Stimulated activated CD8-positive, alpha-beta memory T cell treated with anti-CD3 and anti-CD28 coated beads, Interleukin-2, amount 100 ng/mL, for 1 hour (primary cell): ENCODE data around the gene PKLR.
"Not testable (repeated sequence)": the region's sequence is repeated elsewhere in the genome, so short reads cannot be mapped to it uniquely, and the experiment has no call there.

Experiments
- DNase-seq, 2 donors: peaks; one replicate each; pipeline ENCODE4 v3.0.0-alpha.2; 2020; ENCODE audit warnings: low read depth in 2 of 2

Gene PKLR

GRCh38 chr1:155301342-155301841 lies at the start of gene PKLR:
PKLR (minus strand) TSS chr1:155301438; CDS start chr1:155301395, 43 bp downstream.
- no peak for DNase-seq

- DNase-seq = no peak
These were observed 41.6 kb upstream of the PKLR start for GRCh38 chr1:155342842-155343241.

GRCh38 chr1:155339515-155340097 lies 38.4 kb upstream of the PKLR start:
- no peak for DNase-seq

GRCh38 chr1:155334962-155335361 lies 33.7 kb upstream of the PKLR start:
- DNase-seq = no peak

GRCh38 chr1:155329980-155330598 lies 28.9 kb upstream of the PKLR start:
- no peak for DNase-seq

GRCh38 chr1:155328856-155329255 lies 27.6 kb upstream of the PKLR start:
- DNase-seq = not testable (repeated sequence)

GRCh38 chr1:155327981-155328380 lies 26.7 kb upstream of the PKLR start:
- no peak for DNase-seq

GRCh38 chr1:155326631-155327037 lies 25.4 kb upstream of the PKLR start:
- DNase-seq = no peak

- DNase-seq = no peak
These were observed 24.8 kb upstream of the PKLR start for GRCh38 chr1:155326020-155326526.

- DNase-seq = no peak
These were observed 24.3 kb upstream of the PKLR start for GRCh38 chr1:155325603-155325893.

GRCh38 chr1:155324717-155325602 lies 23.7 kb upstream of the PKLR start:
- DNase-seq = no peak

- DNase-seq = peak; percentile 62 to 78
These were observed 22.9 kb upstream of the PKLR start for GRCh38 chr1:155324037-155324716.

GRCh38 chr1:155323729-155324036 lies 22.4 kb upstream of the PKLR start:
- DNase-seq = peak; percentile 67 to 68

GRCh38 chr1:155322953-155323728 lies 21.9 kb upstream of the PKLR start:
- peak; percentile 74 to 75 for DNase-seq

- no peak for DNase-seq
These were observed 21.3 kb upstream of the PKLR start for GRCh38 chr1:155322571-155322952.

GRCh38 chr1:155321639-155322503 lies 20.6 kb upstream of the PKLR start:
- no peak for DNase-seq

GRCh38 chr1:155320661-155321617 lies 19.7 kb upstream of the PKLR start, which contains the start of gene RUSC1:
RUSC1 (plus strand) TSS chr1:155320894; CDS start chr1:155321774, 880 bp downstream.
- DNase-seq = peak; percentile 46 to 48

GRCh38 chr1:155320252-155320651 lies 19.0 kb upstream of the PKLR start:
- no peak for DNase-seq

GRCh38 chr1:155319536-155319935 lies 18.3 kb upstream of the PKLR start:
- no peak for DNase-seq
